GM23338 (cell line): ENCODE results near the gene CCL13. TPM values are rescaled to one million over a fixed set of nuclear protein-coding genes. Genes with fewer than 3 reads are reported as not detected.

Source experiments
- ATAC-seq: fragments of 200-7000 bp; cut with Tn5 transposase; 3 replicates; pipeline ENCODE4 v1.9.1; 2020
- DNase-seq: peaks from one replicate; pipeline ENCODE4 v3.0.0-alpha.2; 2015; ENCODE audit warnings: low spot score
- H2AFZ ChIP-seq: fragments of 200-600 bp; sonication (generic); 2 replicates; pipeline ENCODE4 v1.8.0; 2016; ENCODE audit warnings: antibody characterized with exemption, mild to moderate bottlenecking, moderate library complexity
- H3F3A ChIP-seq: fragments of 200-600 bp; sonication (generic); replicated peaks from 2 replicates; pipeline ENCODE4 v1.8.0; 2017; ENCODE audit warnings: antibody characterized with exemption, mixed run types, low read depth
- H3K27ac ChIP-seq: fragments of 200-600 bp; sonication (generic); 2 replicates; pipeline ENCODE4 v1.6.1; 2016; ENCODE audit warnings: low read depth
- H3K27me3 ChIP-seq: fragments of 200-600 bp; sonication (generic); 2 replicates; pipeline ENCODE4 v1.8.0; 2016; ENCODE audit warnings: mild to moderate bottlenecking, mixed run types, moderate library complexity; ENCODE audit not compliant: insufficient read depth
- H3K36me3 ChIP-seq: fragments of 200-600 bp; sonication (generic); 2 replicates; pipeline ENCODE4 v1.8.0; 2016; ENCODE audit warnings: mild to moderate bottlenecking; ENCODE audit not compliant: insufficient read depth
- H3K4me1 ChIP-seq: fragments of 200-600 bp; sonication (generic); 2 replicates; pipeline ENCODE4 v1.8.0; 2016; ENCODE audit warnings: mild to moderate bottlenecking, moderate library complexity; ENCODE audit not compliant: insufficient read depth
- H3K4me2 ChIP-seq: fragments of 200-600 bp; sonication (generic); 2 replicates; pipeline ENCODE4 v1.7.1; 2017; ENCODE audit warnings: mixed run types
- H3K4me3 ChIP-seq: fragments of 200-600 bp; sonication (generic); 2 replicates; pipeline ENCODE4 v1.6.1; 2016; ENCODE audit warnings: mixed run types
- H3K79me2 ChIP-seq: fragments of 200-600 bp; sonication (generic); replicated peaks from 2 replicates; pipeline ENCODE4 v1.8.0; 2017; ENCODE audit warnings: mild to moderate bottlenecking; ENCODE audit not compliant: insufficient read depth
- H3K9me2 ChIP-seq: fragments of 200-600 bp; sonication (generic); 2 replicates; pipeline ENCODE4 v1.8.0; 2017; ENCODE audit not compliant: insufficient read depth
- H4K20me1 ChIP-seq: fragments of 200-600 bp; sonication (generic); replicated peaks from 2 replicates; pipeline ENCODE4 v1.8.0; 2017; ENCODE audit warnings: mild to moderate bottlenecking; ENCODE audit not compliant: insufficient read depth
- H3K27ac Mint-ChIP-seq: 2 replicates; pipeline ENCODE4 v1.8.0; 2020; ENCODE audit warnings: inconsistent platforms, mild to moderate bottlenecking, moderate library complexity, mixed read lengths
- H3K27me3 Mint-ChIP-seq: 3 replicates; pipeline ENCODE4 v1.8.0; 2022; ENCODE audit warnings: low read depth, mild to moderate bottlenecking, moderate library complexity, mixed read lengths, inconsistent platforms; ENCODE audit not compliant: insufficient read depth, poor library complexity
- H3K36me3 Mint-ChIP-seq: 3 replicates; pipeline ENCODE4 v1.8.0; 2021; ENCODE audit warnings: low read depth, mild to moderate bottlenecking, inconsistent platforms, moderate library complexity, mixed read lengths
- H3K4me1 Mint-ChIP-seq: 3 replicates; pipeline ENCODE4 v1.8.0; 2020; ENCODE audit warnings: mild to moderate bottlenecking, inconsistent platforms, mixed read lengths
- H3K4me3 Mint-ChIP-seq: 3 replicates; pipeline ENCODE4 v1.8.0; 2021; ENCODE audit warnings: moderate library complexity, mild to moderate bottlenecking, inconsistent platforms, mixed read lengths
- H3K9me3 Mint-ChIP-seq: 3 replicates; pipeline ENCODE4 v1.8.0; 2020; ENCODE audit warnings: moderate library complexity, mild to moderate bottlenecking, inconsistent platforms, mixed read lengths
- CREB1 ChIP-seq: fragments of 250-450 bp; sonication (Bioruptor Pico); IDR thresholded peaks from 2 replicates; pipeline ENCODE4 v1.5.0; 2020; ENCODE audit warnings: low read depth, mild to moderate bottlenecking, moderate library complexity
- CTCF ChIP-seq, 2 experiments: fragments of 200-600 bp in 1 of 2; sonication (generic) in 1 of 2; conservative IDR thresholded peaks; 2 replicates each; pipeline versions ENCODE4 v1.5.1 to v1.6.1; 2016 to 2017; ENCODE audit warnings: antibody characterized with exemption in 2 of 2, low read depth in 2 of 2, mild to moderate bottlenecking in 2 of 2, moderate library complexity in 1 of 2
- ETS1 ChIP-seq: IDR thresholded peaks from 2 replicates; pipeline ENCODE4 v1.6.1; 2016; ENCODE audit warnings: antibody characterized with exemption
- EZH2 ChIP-seq: fragments of 200-600 bp; sonication (generic); IDR thresholded peaks from one replicate; pipeline ENCODE4 v1.8.0; 2017; ENCODE audit warnings: antibody characterized with exemption, mild to moderate bottlenecking, low read depth; ENCODE audit not compliant: unreplicated experiment
- EZH2phosphoT487 ChIP-seq: fragments of 200-600 bp; sonication (generic); IDR thresholded peaks from one replicate; pipeline ENCODE4 v1.8.1; 2018; ENCODE audit warnings: antibody characterized with exemption; ENCODE audit not compliant: unreplicated experiment
- JUNB ChIP-seq: IDR thresholded peaks from one replicate; pipeline ENCODE4 v1.6.1; 2016; ENCODE audit warnings: antibody characterized with exemption; ENCODE audit not compliant: unreplicated experiment
- NANOG ChIP-seq: IDR thresholded peaks from 2 replicates; pipeline ENCODE4 v1.6.1; 2016; ENCODE audit warnings: antibody characterized with exemption, borderline replicate concordance
- POLR2AphosphoS5 ChIP-seq: IDR thresholded peaks from 2 replicates; pipeline ENCODE4 v1.6.1; 2016; ENCODE audit warnings: antibody characterized with exemption, low read depth
- STAT1 ChIP-seq: IDR thresholded peaks from one replicate; pipeline ENCODE4 v1.6.1; 2016; ENCODE audit warnings: antibody characterized with exemption; ENCODE audit not compliant: unreplicated experiment
- ZNF114 ChIP-seq: fragments of 250-450 bp; sonication (Bioruptor Pico); IDR thresholded peaks from 2 replicates; pipeline ENCODE4 v1.5.0; 2020; ENCODE audit warnings: mild to moderate bottlenecking, moderate library complexity
- polyA plus RNA-seq: library from polyadenylated mRNA; unstranded; fragments of >200 nt; fragmentation: Nextera tagmentation; extraction: Ambion mirVana; gene quantifications from 2 replicates; pipeline ENCODE4 v1.2.1, GENCODE V29; 2016
- total RNA-seq: library from RNA; depleted of rRNA; stranded (reverse); fragments of >200 nt; shearing (Covaris generic); gene quantifications from 2 replicates; pipeline ENCODE4 v1.2.3, GENCODE V29; 2014

The CCL13 gene
- total and polyA plus RNA-seq, 2 experiments from 2014 or later = not detected

GRCh38 chr17:34311291-34311690 lies 45.0 kb upstream of the CCL13 start (continued):
- TF ChIP-seq JUNB (no peak), ETS1 (no peak), EZH2phosphoT487 (no peak)

- H3K4me2 ChIP-seq = no peak overlapping the region
- no peaks in the 10 kb centered on the region for H3K27me3 Mint-ChIP-seq
- H3K4me1 Mint-ChIP-seq = no peaks in the 10 kb centered on the region
Measured at GRCh38 chr17:34312080-34312479, 44.2 kb upstream of the CCL13 start.

GRCh38 chr17:34313164-34313563 lies 43.1 kb upstream of the CCL13 start:
- Histone ChIP-seq H3K9me2 (no peaks in the 10 kb centered on the region), H3K4me1 (no peaks in the 10 kb centered on the region), H3K4me3 (no peak overlapping the region), H4K20me1 (no peaks in the 10 kb centered on the region), H3K36me3 (no peaks in the 10 kb centered on the region), H3K27me3 (no peaks in the 10 kb centered on the region), H3F3A (no peaks in the 10 kb centered on the region), H3K79me2 (no peaks in the 10 kb centered on the region), H3K27ac (no peak overlapping the region), H3K4me2 (no peak overlapping the region), H2AFZ (no peak overlapping the region)
- Mint-ChIP-seq H3K4me3 (no peak overlapping the region), H3K27ac (no peak overlapping the region), H3K4me1 (no peaks in the 10 kb centered on the region), H3K27me3 (no peaks in the 10 kb centered on the region), H3K36me3 (no peaks in the 10 kb centered on the region), H3K9me3 (no peaks in the 10 kb centered on the region)
- DNase-seq (no peak), ATAC-seq (no peak)
- no peak for TF ChIP-seq EZH2
- no peak for TF ChIP-seq NANOG
- TF ChIP-seq CTCF (conservative IDR thresholded peaks at IDR 0.05; ENCODE audit: low read depth in 2 of 2) = no peak
- TF ChIP-seq JUNB = no peak
- TF ChIP-seq EZH2phosphoT487 = no peak
- no peak for TF ChIP-seq ZNF114 (CRISPR knock-in tag)
- no peak for TF ChIP-seq CREB1 (CRISPR knock-in tag)
- no peak for TF ChIP-seq STAT1
- no peak for TF ChIP-seq POLR2AphosphoS5

More at GRCh38 chr17:34312080-34312479, 44.2 kb upstream of the CCL13 start:
- Histone ChIP-seq H3K27me3 (no peaks in the 10 kb centered on the region), H3K36me3 (no peaks in the 10 kb centered on the region), H3K79me2 (no peaks in the 10 kb centered on the region), H3F3A (no peaks in the 10 kb centered on the region), H3K4me3 (no peak overlapping the region), H3K4me1 (no peaks in the 10 kb centered on the region), H2AFZ (no peak overlapping the region), H3K27ac (no peak overlapping the region), H3K9me2 (no peaks in the 10 kb centered on the region), H4K20me1 (no peaks in the 10 kb centered on the region)
- Mint-ChIP-seq H3K36me3 (no peaks in the 10 kb centered on the region), H3K4me3 (no peak overlapping the region), H3K9me3 (no peaks in the 10 kb centered on the region), H3K27ac (no peak overlapping the region)
- no peak for ATAC-seq
- TF ChIP-seq JUNB = no peak
- no peak for DNase-seq
